ENCODE data around the gene LDLRAD4. TPM values are rescaled to one million over a fixed set of nuclear protein-coding genes. Genes with fewer than 3 reads are reported as not detected.

The LDLRAD4 gene
- total RNA-seq, 1 donor from 2014 or later: 104 TPM

DNA sequence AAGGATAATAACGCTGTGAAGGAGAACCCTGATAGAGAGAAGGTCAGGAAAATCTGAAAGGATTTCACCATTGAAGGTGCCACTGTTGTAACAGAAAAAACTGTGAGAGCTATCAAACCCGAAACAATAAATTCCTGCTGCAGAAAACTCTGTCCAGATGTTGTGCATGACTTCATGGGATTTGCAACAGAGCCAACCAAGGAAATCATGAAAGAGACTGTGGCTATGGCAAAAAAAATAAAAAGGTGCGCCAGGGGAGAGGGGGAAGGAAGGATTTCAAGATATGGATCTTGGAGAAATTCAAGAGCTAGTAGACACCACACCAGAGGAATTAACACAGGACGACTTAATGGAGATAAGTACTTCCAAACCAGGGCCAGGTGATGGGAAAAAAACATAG, 88.0 kb downstream of the LDLRAD4 start:
- DNase-seq (ENCODE audit: low spot score): peak; percentile 21

DNA sequence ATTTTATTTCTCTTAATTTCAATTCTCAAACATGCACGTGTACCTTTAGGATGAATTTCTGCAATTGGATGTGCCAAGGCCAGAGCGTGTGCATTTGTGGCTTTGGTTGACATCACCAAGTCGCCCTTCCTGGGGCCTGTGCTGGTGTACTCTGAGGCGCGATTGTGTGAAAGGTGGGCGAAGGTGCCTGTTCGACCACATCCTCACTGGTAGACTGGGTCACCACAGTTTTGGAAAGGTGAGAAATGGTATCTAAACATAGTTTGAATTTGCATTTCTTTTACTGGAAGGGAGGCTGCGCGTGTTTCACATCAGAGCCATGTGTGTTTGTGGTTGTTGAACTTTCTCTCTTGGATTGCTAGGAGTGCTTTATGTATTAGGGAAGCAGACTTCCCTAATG, 89.8 kb downstream of the LDLRAD4 start:
- DNase-seq (ENCODE audit: low spot score): no peak

DNA sequence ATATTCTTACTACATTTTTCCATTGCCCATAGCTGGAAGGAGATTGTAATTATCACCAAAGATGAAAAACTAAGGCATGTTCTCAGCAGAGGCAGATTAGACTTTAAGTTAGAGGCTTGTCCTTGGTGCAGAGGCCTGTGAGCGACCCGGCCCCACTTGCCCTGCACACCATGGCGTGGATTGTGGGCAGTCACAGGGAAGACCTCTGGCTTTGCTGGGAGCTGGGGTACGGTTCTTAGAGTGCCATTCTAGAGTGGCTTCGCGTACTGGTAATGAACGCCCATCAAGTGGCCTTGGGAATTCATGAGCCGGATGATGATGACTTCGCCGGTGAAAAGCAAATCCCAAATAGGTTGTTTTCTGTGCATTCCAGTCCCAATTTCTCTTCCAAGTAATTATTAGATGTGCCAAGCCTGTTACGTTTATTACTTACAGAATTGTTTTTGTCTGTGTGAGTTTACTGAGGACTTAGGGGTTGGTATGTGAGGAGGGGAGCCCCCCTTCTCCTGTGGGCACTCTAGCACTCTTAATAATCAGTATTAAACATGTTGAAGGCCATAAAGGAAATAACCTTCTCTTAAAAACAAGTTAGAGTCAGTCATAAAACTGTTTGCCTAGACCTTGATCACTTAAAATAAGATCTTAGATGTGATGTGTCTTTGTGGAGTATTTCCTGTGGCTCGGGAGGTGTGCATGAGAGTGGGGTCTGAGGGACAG, 90.6 kb downstream of the LDLRAD4 start:
- no peak for DNase-seq (ENCODE audit: low spot score)

DNA sequence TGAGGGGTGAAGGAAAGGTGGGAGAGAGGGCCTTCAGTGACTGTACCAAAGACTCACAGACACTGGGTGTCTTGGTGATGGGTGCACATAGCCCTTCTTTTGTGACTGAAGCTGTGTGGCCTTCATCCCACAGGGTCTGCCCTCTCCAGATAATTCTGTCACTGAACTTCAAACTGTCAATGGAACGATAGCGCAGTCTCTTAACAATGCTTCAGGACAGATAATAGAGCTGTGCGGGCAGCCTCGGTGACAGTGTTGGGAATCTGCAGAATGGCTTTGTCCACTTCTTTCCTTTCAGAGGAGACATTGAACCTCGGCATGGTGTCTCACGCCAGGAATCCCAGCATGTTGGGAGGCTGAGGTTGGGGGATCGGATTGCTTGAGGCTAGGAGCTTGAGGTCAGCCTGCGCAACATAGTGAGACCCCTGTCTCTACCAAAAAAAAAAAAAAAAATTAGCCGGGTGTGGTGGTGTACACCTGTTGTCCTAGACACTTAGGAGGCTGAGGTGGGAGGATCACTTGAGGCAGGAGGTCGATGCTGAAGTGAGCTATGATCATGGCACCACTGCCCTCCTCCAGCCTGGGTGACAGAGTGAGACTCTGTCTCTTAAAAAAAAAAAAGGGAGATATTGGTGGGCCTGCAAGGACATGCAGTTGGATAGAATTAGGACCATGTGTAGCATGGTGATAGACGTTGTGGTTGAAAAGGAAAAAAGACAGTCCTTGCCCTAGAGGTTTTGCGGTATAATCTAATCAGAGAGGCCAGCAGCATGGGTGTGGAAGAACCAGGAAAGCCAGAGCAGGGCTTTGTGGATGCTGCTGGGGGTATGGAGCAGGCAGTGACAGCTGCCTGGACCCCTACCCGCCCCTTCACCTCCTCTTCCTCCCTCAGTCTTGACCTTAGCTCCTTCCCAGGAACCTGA, 91.4 kb downstream of the LDLRAD4 start:
- no peak for DNase-seq (ENCODE audit: low spot score)

DNA sequence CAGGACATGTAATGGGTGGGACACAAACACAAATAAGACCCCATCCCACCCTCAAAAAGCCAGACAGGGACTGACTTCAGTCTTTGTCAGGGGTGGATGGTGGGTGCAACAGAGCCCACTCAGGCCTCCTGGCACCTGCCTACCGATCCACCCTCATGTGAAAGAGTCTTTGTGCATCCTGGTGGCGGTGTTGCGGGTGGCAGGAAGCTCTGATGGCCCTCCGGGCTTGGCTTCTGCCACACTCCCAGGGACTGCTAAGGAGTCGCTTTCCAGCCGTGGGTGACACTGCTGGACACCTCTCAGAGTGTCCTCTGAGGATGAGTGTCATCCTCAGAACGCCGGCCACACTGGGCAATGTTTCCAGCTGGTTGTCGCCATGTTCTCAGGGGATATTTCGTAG, 92.6 kb downstream of the LDLRAD4 start:
- DNase-seq (ENCODE audit: low spot score): no peak

DNA sequence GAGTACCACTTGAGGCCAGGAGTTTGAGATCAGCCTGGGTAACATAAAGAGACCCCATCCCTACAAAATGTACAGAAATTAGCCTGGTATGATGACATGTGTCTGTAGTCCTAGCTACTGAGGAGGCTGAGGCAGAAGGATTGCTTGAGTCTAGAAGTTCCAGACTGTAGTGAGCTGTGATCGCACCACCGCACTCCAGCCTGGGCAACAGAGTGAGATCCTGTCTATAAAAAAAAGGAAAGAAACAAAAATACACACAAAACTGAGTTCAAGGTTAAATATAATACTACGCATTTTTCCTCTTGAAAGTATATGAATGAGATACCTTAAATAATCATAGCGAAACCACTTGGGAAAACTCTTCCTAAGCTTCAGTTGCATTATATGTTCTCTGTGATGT, 94.0 kb downstream of the LDLRAD4 start:
- DNase-seq (ENCODE audit: low spot score): no peak

DNA sequence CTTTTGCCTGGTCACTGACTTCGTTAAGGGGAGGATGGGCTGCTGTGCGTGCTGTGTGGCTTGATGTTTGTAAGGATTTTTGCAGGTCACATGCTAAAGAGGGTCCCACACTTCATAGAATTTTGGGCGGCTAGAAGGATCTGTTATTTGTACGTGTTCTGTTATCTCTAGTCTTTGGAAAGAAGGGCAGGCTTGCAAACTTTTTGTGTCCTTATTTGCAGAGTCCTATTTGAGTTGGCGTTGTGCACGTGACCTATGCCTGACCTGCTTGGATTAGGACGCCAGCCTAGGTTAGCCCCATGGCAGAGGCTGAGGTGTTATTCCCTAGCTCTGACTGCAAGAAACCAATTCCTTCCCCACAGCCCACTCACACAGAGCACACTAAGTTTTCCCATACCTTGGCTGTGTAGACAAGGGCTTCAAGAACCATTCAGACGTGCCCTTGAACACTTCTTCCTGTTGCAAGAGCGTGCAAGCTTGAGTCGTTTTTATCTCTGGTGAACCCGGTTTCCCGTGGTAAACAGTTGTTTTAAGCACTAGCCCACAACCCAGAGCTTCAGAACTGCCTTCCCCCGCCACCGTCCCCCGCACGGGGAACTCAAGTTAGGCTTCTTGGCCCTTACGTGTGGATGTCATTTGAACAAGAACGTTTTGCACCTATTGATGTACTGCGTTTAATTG, 94.6 kb downstream of the LDLRAD4 start:
- no peak for DNase-seq (ENCODE audit: low spot score)

DNA sequence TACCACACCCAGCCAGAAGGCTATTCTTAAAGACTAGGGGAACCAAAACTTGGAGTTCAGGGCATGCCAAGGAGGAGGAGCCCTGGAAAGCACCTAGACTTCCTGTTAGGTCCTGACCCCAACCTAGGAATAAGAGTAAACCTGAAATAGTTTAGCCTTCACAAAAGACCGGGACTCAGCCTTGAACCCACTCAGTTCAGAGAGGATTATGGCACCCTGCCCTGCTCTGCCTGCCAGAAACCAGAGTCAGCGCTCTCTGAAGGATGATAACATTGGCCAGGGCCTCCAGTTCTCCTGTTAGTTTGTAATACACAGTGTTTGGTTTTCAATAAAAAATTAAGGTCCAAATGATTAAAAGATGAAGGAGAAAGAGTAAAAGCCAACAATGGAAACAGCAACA, 96.4 kb downstream of the LDLRAD4 start:
- no peak for DNase-seq (ENCODE audit: low spot score)

DNA sequence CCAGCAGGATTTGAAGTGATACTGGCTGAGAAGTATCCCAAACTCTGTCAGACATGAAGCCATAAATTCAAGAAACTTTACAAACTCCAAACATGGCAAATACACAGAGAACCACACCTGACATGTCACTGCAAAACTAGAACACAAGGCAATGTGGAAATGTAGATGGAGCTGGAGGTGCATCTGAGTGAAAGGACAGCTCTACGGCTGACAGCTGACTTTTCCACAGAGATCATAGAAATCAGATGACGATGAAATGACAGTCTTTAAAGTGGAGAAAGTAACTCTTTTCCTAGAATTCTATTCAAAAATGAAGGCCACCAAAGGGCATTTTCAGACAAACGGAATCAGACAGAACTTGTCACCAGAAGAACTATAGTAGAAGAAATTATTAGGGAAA, 97.5 kb downstream of the LDLRAD4 start:
- DNase-seq (ENCODE audit: low spot score): no peak

DNA sequence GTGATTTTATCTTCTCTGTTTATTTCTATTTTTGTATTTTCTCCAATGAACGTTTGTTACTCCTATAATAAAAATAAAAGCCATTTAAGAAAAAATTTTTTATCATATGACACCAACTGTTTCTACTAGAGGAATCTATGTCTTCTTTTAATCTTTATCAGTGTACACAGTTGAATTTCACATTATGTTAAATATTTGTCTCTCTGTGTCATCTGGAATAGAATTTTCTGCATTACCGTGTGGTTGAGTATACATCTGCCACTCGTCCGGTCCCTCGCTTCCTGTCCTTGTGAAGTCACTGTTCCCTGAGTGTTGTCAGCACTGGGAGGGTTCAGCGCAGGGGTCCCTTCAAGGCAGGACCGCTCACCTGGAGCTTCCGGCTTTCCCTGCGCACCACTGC, 99.2 kb downstream of the LDLRAD4 start:
- DNase-seq (ENCODE audit: low spot score): no peak

DNA sequence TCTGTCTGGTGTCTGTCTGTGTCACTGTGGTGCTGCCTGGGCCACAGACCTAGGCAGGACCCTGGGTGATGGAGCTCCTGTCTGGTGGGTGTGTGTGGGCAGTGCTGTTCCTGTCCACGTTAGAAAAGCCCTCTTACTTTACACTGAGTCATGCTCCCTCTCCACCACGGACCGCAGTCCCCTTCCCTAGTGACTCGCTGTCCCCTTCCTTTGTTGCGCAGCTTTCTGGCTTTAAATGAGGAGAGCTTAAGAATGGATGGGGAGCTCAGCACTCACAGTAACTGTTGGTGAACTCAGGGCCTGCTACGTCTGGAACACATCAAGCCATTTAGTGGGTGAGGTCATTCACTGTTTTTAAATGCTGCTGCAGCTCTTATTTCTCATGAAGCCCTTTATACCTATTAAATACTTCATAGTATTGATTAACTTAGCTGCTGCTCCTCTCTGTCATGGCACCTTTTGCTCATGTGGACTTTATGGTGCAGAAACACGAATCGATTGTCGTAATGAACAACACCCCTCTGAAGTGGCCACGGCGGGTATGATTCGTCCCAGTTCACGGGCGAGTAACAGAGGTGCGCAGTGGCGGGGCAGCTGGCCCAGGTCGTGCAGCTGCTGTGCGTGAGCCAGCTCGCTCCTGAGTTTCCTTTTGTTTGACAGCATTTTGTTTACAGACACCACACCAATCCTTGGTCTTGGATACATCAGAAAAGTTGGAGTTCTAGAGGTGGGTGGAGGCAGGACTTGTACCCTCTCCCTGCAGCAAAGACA, 100.4 kb downstream of the LDLRAD4 start:
- DNase-seq (ENCODE audit: low spot score): peak; percentile 34

DNA sequence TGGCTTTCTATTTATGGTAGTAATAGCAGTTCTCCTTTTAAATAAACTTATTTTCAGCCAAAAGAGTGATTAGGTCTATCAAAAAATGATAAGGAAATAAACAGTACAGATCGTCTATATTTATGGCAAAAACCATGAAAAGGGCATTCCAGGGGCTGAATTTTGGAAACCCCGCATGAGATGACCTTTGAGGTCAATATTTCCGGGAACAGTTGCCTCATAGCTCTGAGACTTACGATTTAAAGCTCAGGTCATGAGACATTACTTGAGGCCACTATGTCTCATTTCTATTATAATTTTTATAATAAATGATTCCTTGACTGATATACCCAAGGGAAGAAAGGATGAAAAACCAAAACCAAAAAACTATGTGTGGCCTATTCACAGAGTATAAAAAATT, 101.1 kb downstream of the LDLRAD4 start:
- DNase-seq (ENCODE audit: low spot score): peak; percentile 19

DNA sequence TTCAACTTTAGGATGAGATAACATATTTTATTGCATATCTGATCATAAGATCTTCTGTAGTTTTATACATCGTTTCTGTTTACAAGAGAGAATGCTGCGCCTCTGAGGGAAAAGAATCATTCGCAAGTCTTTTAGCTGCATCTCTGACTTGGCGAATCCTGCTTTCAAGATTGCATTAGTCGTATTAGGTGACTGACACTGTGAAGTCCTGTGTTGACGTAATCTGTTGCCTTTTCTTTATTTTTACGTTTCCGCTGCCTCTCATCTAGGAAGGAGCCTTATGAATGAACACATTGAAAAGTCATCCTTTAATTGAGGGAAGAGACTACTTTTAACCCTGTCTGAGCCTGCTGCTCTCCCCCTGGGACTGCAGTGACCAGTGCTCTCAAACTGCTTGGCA, 101.5 kb downstream of the LDLRAD4 start:
- no peak for DNase-seq (ENCODE audit: low spot score)

DNA sequence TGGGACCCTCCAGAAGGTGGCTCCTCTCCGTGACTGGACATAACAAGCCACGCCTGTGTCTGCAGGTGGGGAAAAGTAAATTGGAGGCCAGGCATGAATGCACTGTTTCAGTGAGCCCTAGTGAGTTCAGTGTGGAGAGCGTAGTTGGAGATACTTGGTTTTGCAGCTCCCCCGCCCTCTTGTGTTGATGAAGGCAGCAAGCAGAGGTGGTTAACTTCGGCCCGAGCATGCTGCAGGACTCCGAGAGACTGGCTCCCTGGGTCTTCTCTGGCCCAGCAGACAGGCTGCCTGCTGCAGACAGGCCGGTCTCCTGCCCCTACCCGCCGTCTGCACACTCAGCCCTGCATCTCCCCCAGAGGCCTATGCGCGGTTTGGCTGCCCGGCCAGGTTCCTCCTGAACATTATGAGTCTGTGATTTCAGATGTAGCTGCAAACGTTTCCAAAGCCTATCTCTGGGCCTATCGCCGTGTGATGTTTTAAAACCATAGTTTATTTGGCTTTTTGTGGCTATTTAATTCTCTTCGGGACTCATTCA, 102.4 kb downstream of the LDLRAD4 start:
- DNase-seq (ENCODE audit: low spot score): no peak

DNA sequence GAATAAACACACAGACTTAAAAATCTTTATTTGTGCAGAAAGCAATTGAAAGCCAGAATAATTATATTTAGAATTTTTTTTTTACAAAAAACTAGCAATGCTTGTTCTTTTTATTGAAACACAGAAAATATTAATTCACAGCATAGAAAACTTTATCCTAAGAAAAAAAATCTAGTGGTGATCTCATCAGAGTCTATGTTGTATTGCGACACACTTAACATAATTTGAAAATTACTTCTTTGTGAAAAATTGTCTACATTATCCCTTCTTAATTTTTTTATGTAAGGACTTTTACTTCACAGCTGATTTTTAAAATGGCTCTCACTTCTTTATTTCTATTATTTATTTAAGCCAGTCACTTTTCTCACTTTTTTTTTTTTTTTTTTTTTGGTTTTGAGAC, 103.4 kb downstream of the LDLRAD4 start:
- no peak for DNase-seq (ENCODE audit: low spot score)

DNA sequence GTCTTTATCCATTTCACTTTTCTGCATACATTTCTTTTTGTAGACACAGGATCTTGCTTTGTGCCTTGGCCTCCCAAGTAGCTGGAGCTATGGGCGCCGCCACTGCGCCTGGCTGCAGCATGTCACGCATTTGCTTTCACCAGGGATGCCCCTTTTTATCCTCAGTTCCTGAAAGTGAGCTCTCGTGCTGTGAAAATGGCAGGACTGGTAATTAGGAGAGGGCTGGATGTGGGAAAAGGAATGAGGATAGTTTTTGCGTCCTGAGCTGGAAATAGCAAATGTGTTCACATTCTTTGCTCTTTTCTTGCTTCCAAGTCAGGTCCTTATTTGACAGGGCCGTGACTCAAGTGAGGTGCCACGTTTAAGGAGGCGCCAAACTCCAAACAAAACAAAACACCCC, 104.6 kb downstream of the LDLRAD4 start:
- DNase-seq (ENCODE audit: low spot score): no peak

DNA sequence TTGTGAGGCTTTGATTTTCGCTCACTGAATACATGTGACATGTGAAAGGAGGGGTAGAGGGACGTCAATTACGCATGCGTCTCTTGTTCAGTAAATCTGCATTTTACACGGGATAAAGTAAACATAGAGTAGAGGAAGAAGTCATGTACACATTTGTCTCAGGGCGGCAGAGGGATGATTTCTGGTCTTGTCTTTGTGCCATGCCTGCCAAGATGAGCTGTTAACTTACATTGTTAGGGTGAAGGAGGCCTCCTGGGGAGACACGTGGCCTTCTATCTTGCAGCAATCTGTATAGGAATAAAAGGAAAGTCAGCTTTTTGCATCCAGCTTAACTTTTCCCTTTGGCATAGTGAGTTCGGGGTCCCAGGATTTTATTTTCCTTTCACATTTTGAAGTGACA, 106.3 kb downstream of the LDLRAD4 start:
- DNase-seq (ENCODE audit: low spot score): no peak

DNA sequence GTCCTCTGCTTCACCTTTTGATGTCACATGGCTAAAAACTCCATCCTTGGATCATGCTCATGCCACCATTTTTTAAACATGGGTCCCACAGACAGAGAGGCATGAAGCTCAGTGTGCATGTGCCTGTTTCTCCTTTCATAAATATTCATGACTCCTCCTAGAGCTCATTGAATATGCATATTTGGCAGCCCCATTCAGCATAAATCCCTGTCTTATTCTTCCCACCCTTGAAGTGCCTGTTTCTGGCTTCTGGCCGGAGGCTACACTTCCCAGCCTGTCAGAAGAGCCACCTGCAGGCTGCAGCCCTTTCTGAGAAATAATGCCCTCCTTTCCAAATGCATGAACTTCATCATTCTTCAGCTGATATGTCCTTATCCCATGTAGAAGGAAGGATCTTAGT, 109.7 kb downstream of the LDLRAD4 start:
- DNase-seq (ENCODE audit: low spot score): no peak

DNA sequence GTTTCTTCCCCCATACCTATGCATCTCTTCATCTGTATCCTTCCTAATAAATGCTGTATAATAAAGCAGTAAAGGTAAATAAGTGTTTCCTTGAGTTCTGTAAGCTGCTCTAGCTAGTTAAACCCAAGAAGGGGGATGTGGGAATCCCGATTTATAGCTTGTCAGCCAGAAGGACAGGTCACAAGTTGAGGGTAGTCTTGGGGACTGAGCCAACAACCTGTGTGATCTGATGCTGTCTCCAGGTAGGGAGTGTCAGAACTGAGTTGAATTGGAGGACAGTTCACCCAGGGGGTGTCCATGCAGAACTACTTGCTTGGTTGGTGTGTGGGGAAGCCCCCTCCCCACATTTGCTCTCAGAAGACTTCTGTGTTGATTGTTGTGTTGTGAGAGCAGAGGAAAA, 112.4 kb downstream of the LDLRAD4 start:
- no peak for DNase-seq (ENCODE audit: low spot score)

DNA sequence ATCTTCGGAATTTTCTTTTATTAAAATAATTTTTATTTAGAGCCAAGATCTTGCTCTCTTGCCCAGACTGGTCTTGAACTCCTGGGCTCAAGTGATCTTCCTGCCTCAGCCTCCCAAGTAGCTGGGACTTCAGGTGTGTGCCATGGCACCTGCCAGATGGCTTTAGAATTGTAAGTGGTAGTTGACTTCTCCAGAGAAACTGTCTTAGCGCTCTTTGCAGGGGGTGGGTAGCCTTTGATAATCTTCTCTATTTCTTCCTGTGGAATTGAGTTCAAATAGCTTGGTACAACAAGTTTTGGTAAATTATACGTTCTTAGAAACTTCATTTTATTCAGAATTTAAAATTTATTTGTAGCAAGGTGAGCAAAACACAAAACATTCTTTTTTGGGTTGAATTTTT, 113.3 kb downstream of the LDLRAD4 start:
- DNase-seq (ENCODE audit: low spot score): no peak

DNA sequence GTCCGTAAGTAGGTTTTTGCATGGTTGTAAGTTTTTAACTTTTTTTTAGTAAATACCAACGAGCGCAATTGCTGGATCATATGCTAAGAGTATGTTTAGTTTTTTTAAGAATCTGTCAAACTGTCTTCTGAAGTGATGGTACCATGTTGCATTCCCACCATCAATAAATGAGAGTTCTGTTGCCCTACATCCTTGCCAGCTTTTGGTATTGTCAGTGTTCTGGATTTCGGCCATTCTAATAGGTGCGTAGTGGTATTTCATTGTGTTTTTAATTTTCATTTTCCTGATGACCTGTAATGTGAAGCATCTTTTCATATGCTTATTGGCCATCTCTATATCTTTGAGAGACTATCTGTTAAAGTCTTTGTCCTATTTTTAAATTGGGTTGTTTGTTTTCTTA, 114.3 kb downstream of the LDLRAD4 start:
- no peak for DNase-seq (ENCODE audit: low spot score)
